Gastroesophageal sphincter (tissue), 3 donors: ENCODE measurements around the gene TECPR2.

Source experiments
- POLR2A ChIP-seq, 2 donors: fragments of 450-650 bp; IDR thresholded peaks; one replicate each; pipeline ENCODE4 v1.6.1; 2017; ENCODE audit warnings: antibody characterized with exemption in 2 of 2, mild to moderate bottlenecking in 2 of 2, moderate library complexity in 1 of 2
- TF ChIP-seq, protein P1 (sequence below), 4 experiments: fragments of 200-600 bp in 2 of 4; fragments of 450-650 bp in 2 of 4; sonication (generic) in 1 of 4; IDR thresholded peaks; one replicate each; pipeline ENCODE4 v1.5.1; 2017 to 2019; ENCODE audit warnings: antibody characterized with exemption in 4 of 4, mild to moderate bottlenecking in 2 of 4, moderate library complexity in 2 of 4

GRCh38 chr14:102481371-102481770, 118.6 kb downstream of the TECPR2 start:
- TF ChIP-seq, protein P1, sequence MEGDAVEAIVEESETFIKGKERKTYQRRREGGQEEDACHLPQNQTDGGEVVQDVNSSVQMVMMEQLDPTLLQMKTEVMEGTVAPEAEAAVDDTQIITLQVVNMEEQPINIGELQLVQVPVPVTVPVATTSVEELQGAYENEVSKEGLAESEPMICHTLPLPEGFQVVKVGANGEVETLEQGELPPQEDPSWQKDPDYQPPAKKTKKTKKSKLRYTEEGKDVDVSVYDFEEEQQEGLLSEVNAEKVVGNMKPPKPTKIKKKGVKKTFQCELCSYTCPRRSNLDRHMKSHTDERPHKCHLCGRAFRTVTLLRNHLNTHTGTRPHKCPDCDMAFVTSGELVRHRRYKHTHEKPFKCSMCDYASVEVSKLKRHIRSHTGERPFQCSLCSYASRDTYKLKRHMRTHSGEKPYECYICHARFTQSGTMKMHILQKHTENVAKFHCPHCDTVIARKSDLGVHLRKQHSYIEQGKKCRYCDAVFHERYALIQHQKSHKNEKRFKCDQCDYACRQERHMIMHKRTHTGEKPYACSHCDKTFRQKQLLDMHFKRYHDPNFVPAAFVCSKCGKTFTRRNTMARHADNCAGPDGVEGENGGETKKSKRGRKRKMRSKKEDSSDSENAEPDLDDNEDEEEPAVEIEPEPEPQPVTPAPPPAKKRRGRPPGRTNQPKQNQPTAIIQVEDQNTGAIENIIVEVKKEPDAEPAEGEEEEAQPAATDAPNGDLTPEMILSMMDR (IDR thresholded peaks at IDR 0.05): no peak
- no peak for TF ChIP-seq POLR2A (IDR thresholded peaks at IDR 0.05)
